HT-29 (cell line): ENCODE data around the gene BCAM. TPM values are rescaled to one million over a fixed set of nuclear protein-coding genes. Genes with fewer than 3 reads are reported as not detected.
"Not testable (repeated sequence)": the region's sequence is repeated elsewhere in the genome, so short reads cannot be mapped to it uniquely, and the experiment has no call there.

ENCODE experiments used
- DNase-seq: peaks from one replicate; pipeline ENCODE4 v3.0.0-alpha.2; 2015; ENCODE audit warnings: low spot score
- small RNA-seq: library from RNA; depleted of rRNA; stranded (forward); fragments of <200 nt; gene quantifications from one replicate; pipeline ENCODE3, GENCODE V24; 2014
- total RNA-seq: library from RNA; depleted of rRNA; stranded (reverse); fragments of >200 nt; shearing (Covaris generic); gene quantifications from 2 replicates; pipeline ENCODE4 v1.2.3, GENCODE V29; 2014; rRNA removed

BCAM gene
- total RNA-seq, 1 experiment from 2014 or later: 201 TPM

GRCh38 chr19:44848812-44849447, 40.0 kb downstream of the BCAM start:
- DNase-seq: no peak

DNA sequence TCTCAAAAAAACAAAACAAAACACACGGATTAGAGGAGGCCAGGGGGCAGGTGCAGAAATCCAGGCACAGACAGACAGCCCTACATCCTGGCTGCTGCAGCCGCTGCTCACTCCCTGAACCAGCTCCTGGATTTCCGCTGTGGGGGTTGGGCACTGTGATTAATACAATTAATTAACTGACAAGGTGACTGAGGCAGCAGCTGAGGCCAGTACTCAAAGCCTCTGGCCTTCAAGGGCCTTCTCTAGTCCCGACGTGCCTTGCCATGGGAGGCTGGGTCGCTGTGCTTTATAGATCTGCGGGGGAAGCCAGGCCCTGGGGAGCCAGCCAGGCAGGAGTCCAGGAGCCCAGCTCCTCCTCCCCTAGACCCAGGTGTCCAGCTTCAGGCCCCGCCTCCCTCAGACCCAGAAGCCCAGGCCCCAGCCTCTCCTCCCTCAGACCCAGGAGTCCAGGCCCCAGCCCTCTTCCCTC, 41.8 kb downstream of the BCAM start:
- DNase-seq: no peak

DNA sequence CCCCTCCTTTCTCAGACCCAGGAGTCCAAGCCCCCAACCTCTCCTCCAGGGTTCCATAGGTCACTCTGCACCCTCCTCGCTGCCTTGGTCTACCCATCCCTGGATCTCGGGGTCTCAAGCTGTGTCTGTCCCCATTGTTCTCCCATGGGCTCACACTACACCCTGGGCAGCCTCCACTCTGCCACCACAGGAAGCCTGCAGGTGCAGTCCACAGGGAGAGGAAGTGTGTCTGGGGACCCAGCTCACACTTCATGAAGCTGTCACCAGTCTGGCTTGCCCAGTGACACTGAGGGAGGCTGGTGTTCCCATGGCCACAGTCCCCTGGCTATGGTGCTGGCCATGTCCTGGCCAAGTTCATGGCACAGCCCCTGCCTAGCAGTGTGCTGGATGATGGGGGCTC, 42.5 kb downstream of the BCAM start:
- no peak for DNase-seq

GRCh38 chr19:44855606-44856005, 46.7 kb downstream of the BCAM start:
- DNase-seq: no peak

GRCh38 chr19:44856421-44857083, 47.6 kb downstream of the BCAM start:
- no peak for DNase-seq

DNA sequence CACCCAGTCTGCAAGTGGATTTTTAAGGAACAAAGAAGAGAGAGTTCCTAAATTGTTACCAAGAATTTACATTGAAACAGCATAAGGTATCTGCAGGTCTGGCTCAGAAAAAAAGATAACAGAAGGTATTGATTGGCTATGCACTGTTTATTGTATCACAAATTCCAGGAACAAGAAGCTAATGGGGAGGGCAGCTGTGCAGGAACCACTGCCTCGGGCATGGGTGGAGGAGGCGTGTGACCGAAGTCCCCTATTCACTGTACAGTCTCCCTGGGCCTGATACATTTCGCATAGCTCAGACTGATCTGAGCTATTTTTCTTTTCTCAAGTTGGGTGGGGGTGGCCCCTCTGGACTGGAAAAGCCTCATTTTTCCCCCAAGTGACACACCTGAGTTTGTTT, 48.9 kb downstream of the BCAM start:
- DNase-seq: no peak

- not testable (repeated sequence) for DNase-seq
Measured at GRCh38 chr19:44861576-44861975, 52.7 kb downstream of the BCAM start.

GRCh38 chr19:44863990-44864389, 55.1 kb downstream of the BCAM start:
- no peak for DNase-seq

- no peak for DNase-seq
Measured at GRCh38 chr19:44865196-44865767, 56.4 kb downstream of the BCAM start.

DNA sequence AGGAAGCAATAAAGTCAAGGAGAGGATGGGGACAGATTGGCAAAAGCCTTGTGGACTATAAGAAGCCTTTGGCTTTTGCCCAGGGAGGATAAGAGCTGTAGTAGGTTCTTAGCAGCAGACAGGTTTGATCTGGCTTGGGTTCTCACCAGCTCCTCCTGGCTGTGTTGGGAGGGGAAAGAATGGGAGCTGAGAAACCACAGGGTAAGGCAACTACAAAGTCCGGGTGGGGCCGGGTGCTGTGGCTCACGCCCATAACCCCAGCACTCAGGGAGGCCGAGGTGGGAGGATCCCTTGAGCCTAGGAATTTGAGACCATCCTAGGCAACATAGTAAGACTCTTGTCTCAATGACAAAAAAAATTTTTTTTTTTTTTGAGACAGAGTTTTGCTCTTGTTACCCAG, 57.8 kb downstream of the BCAM start:
- DNase-seq: no peak

- no peak for DNase-seq
Measured at GRCh38 chr19:44867578-44867977, 58.7 kb downstream of the BCAM start.

- DNase-seq: no peak
Measured at GRCh38 chr19:44869733-44870470, 61.0 kb downstream of the BCAM start.

Small RNAs within 50 kb of the gene (small RNA-seq; reads per million reads assigned to genes)
- gene RF00156: 0.65 reads per million

Other genes with a start within 250 kb of the BCAM start
- not detected in 2 replicates for gene IGSF23, start 195.5 kb upstream of the BCAM start, total RNA-seq
- gene PVR, start 165.2 kb upstream of the BCAM start, total RNA-seq: 204 and 206 TPM in 2 replicates
- gene CEACAM19, start 137.6 kb upstream of the BCAM start, total RNA-seq: 1.0 and 2.2 TPM in 2 replicates
- gene CEACAM16, start 110.0 kb upstream of the BCAM start, total RNA-seq: not detected in 2 replicates
- 39.1 and 50.6 TPM in 2 replicates for gene BCL3, start 60.4 kb upstream of the BCAM start, total RNA-seq
- 79.7 and 93.2 TPM in 2 replicates for gene CBLC, start 31.2 kb upstream of the BCAM start, total RNA-seq
- gene NECTIN2, start 37.2 kb downstream of the BCAM start, total RNA-seq: 603 and 664 TPM in 2 replicates
- 467 and 469 TPM in 2 replicates for gene TOMM40, start 82.2 kb downstream of the BCAM start, total RNA-seq
- gene APOE, start 96.7 kb downstream of the BCAM start, total RNA-seq: 1.5 and 2.5 TPM in 2 replicates
- 0.28 and 2.0 TPM in 2 replicates for gene APOC1, start 105.5 kb downstream of the BCAM start, total RNA-seq
- not detected in 2 replicates for gene APOC4, start 133.1 kb downstream of the BCAM start, total RNA-seq
- gene APOC2, start 136.9 kb downstream of the BCAM start, total RNA-seq: not detected in 2 replicates
- 104 and 106 TPM in 2 replicates for gene CLPTM1, start 146.3 kb downstream of the BCAM start, total RNA-seq
- gene RELB, start 192.4 kb downstream of the BCAM start, total RNA-seq: 11.4 and 18.8 TPM in 2 replicates
- gene CLASRP, start 229.9 kb downstream of the BCAM start, total RNA-seq: 90.2 and 99.9 TPM in 2 replicates